CD4-positive, alpha-beta T cell treated with Interleukin-10 for 1 hour (primary cell): ENCODE results near the gene TMEM248.
"Not testable (repeated sequence)": the region's sequence is repeated elsewhere in the genome, so short reads cannot be mapped to it uniquely, and the experiment has no call there.

Source experiments
- DNase-seq: peaks from one replicate; pipeline ENCODE4 v3.0.0-alpha.2; 2020

The TMEM248 gene

GRCh38 chr7:66910789-66911188 is 10.2 kb upstream of the TMEM248 start:
- no peak for DNase-seq

- not testable (repeated sequence) for DNase-seq
Observed at GRCh38 chr7:66911191-66911590, 9.8 kb upstream of the TMEM248 start.

GRCh38 chr7:66912195-66912594 is 8.8 kb upstream of the TMEM248 start:
- no peak for DNase-seq

GRCh38 chr7:66913118-66914037 is 7.6 kb upstream of the TMEM248 start:
- DNase-seq = no peak

- DNase-seq = not testable (repeated sequence)
Observed at GRCh38 chr7:66917904-66918303, 3.1 kb upstream of the TMEM248 start.

- no peak for DNase-seq
Observed at GRCh38 chr7:66919304-66919703, 1.7 kb upstream of the TMEM248 start.

GRCh38 chr7:66919704-66920103 is 1.3 kb upstream of the TMEM248 start:
- DNase-seq = no peak

- no peak for DNase-seq
Observed at GRCh38 chr7:66920256-66920655, 769 bp upstream of the TMEM248 start.

- no peak for DNase-seq
Observed at GRCh38 chr7:66921396-66921917, 432 bp downstream of the TMEM248 start.

GRCh38 chr7:66921918-66922486 is 977 bp downstream of the TMEM248 start:
- peak; percentile 56 for DNase-seq

- DNase-seq = no peak
Observed at GRCh38 chr7:66925255-66925654, 4.2 kb downstream of the TMEM248 start.

- no peak for DNase-seq
Observed at GRCh38 chr7:66927348-66927948, 6.4 kb downstream of the TMEM248 start.

- no peak for DNase-seq
Observed at GRCh38 chr7:66928388-66928787, 7.4 kb downstream of the TMEM248 start.

- DNase-seq = no peak
Observed at GRCh38 chr7:66929165-66929564, 8.1 kb downstream of the TMEM248 start.

- no peak for DNase-seq
Observed at GRCh38 chr7:66929935-66930334, 8.9 kb downstream of the TMEM248 start.

GRCh38 chr7:66930341-66930740 is 9.3 kb downstream of the TMEM248 start:
- DNase-seq = no peak

GRCh38 chr7:66933469-66933868 is 12.4 kb downstream of the TMEM248 start:
- DNase-seq = no peak

- no peak for DNase-seq
Observed at GRCh38 chr7:66937940-66938339, 16.9 kb downstream of the TMEM248 start.

- no peak for DNase-seq
Observed at GRCh38 chr7:66939325-66939724, 18.3 kb downstream of the TMEM248 start.

GRCh38 chr7:66946545-66946944 is 25.5 kb downstream of the TMEM248 start:
- no peak for DNase-seq

GRCh38 chr7:66948480-66949109 is 27.6 kb downstream of the TMEM248 start:
- no peak for DNase-seq

- no peak for DNase-seq
Observed at GRCh38 chr7:66950311-66950710, 29.3 kb downstream of the TMEM248 start.

GRCh38 chr7:66950763-66951162 is 29.7 kb downstream of the TMEM248 start:
- no peak for DNase-seq
